Stimulated activated CD4-positive, alpha-beta T cell treated with anti-CD3 and anti-CD28 coated beads, Interleukin-4, amount 100 ng/mL, for 1 hour (primary cell): ENCODE results near the gene ALDH2.
A peak's percentile ranks its signal among the peaks of the same experiment; 100 is the strongest.
"Not testable (repeated sequence)": the region's sequence is repeated elsewhere in the genome, so short reads cannot be mapped to it uniquely, and the experiment has no call there.

Experiments
- DNase-seq: peaks from one replicate; pipeline ENCODE4 v3.0.0-alpha.2; 2020

ALDH2 gene

GRCh38 chr12:111766608-111767361, at the start of gene ALDH2:
Gene ALDH2, plus strand, starts transcription at chr12:111766933. Its CDS starts 50 bp downstream, at chr12:111766983.
- DNase-seq = peak; percentile 42

GRCh38 chr12:111719316-111719715, 47.4 kb upstream of the ALDH2 start:
- DNase-seq = not testable (repeated sequence)

- DNase-seq = no peak
Observed at GRCh38 chr12:111720457-111720856, 46.3 kb upstream of the ALDH2 start.

- DNase-seq = not testable (repeated sequence)
Observed at GRCh38 chr12:111723646-111724360, 42.9 kb upstream of the ALDH2 start.

GRCh38 chr12:111728795-111729194, 37.9 kb upstream of the ALDH2 start:
- no peak for DNase-seq

- DNase-seq = no peak
Observed at GRCh38 chr12:111730420-111730819, 36.3 kb upstream of the ALDH2 start.

- no peak for DNase-seq
Observed at GRCh38 chr12:111732786-111733185, 33.9 kb upstream of the ALDH2 start.

GRCh38 chr12:111733340-111733915, 33.3 kb upstream of the ALDH2 start:
- DNase-seq = no peak

- DNase-seq = not testable (repeated sequence)
Observed at GRCh38 chr12:111739524-111739923, 27.2 kb upstream of the ALDH2 start.

GRCh38 chr12:111741235-111741812, 25.4 kb upstream of the ALDH2 start:
- no peak for DNase-seq

- no peak for DNase-seq
Observed at GRCh38 chr12:111745211-111745610, 21.5 kb upstream of the ALDH2 start.

- no peak for DNase-seq
Observed at GRCh38 chr12:111747333-111747732, 19.4 kb upstream of the ALDH2 start.

GRCh38 chr12:111748151-111748672, 18.5 kb upstream of the ALDH2 start:
- no peak for DNase-seq

- DNase-seq = no peak
Observed at GRCh38 chr12:111748867-111749266, 17.9 kb upstream of the ALDH2 start.

- no peak for DNase-seq
Observed at GRCh38 chr12:111749391-111749790, 17.3 kb upstream of the ALDH2 start.

- DNase-seq = no peak
Observed at GRCh38 chr12:111753144-111753881, 13.4 kb upstream of the ALDH2 start.

- DNase-seq = no peak
Observed at GRCh38 chr12:111754671-111755070, 12.1 kb upstream of the ALDH2 start.

GRCh38 chr12:111756196-111756595, 10.5 kb upstream of the ALDH2 start:
- DNase-seq = no peak

- DNase-seq = no peak
Observed at GRCh38 chr12:111756681-111757080, 10.1 kb upstream of the ALDH2 start.

GRCh38 chr12:111757361-111758119, 9.2 kb upstream of the ALDH2 start:
- DNase-seq = no peak

- DNase-seq = no peak
Observed at GRCh38 chr12:111758120-111758561, 8.6 kb upstream of the ALDH2 start.

- no peak for DNase-seq
Observed at GRCh38 chr12:111759271-111759670, 7.5 kb upstream of the ALDH2 start.
